DOHH2 (cell line): ENCODE data around the gene CRNKL1.

Experiments
- CTCF ChIP-seq: fragments of 200-600 bp; sonication (generic); IDR thresholded peaks from one replicate; pipeline ENCODE4 v1.5.1; 2014; ENCODE audit warnings: antibody characterized with exemption, mild to moderate bottlenecking, low read depth, low read length; ENCODE audit not compliant: poor library complexity, severe bottlenecking
- EZH2phosphoT487 ChIP-seq: fragments of 200-600 bp; sonication (generic); IDR thresholded peaks from 2 replicates; pipeline ENCODE4 v1.6.1; 2017; ENCODE audit warnings: borderline replicate concordance, mild to moderate bottlenecking, antibody characterized with exemption, low read length, moderate library complexity, mixed read lengths

GRCh38 chr20:20023395-20023794, 28.9 kb downstream of the CRNKL1 start:
- no peak for TF ChIP-seq CTCF
- TF ChIP-seq EZH2phosphoT487 = no peak
